T1000 (cell line): ENCODE results near the gene ADAM33.

ENCODE experiments used
- DNase-seq: peaks from one replicate; lab custom pipeline; 2025; ENCODE audit warnings: mixed read lengths; lab: John Stamatoyannopoulos, UW

The ADAM33 gene

GRCh38 chr20:3686867-3687321, 5.1 kb upstream of the ADAM33 start:
- peak; percentile 42 for DNase-seq

GRCh38 chr20:3686421-3686820, 4.6 kb upstream of the ADAM33 start:
- DNase-seq: no peak

GRCh38 chr20:3685341-3685740, 3.5 kb upstream of the ADAM33 start:
- no peak for DNase-seq

- no peak for DNase-seq
Measured at GRCh38 chr20:3681352-3681930, 369 bp downstream of the ADAM33 start.

- no peak for DNase-seq
Measured at GRCh38 chr20:3680701-3681351, 984 bp downstream of the ADAM33 start.

GRCh38 chr20:3679749-3680700, 1.8 kb downstream of the ADAM33 start:
- peak; percentile 42 for DNase-seq

- no peak for DNase-seq
Measured at GRCh38 chr20:3678856-3679720, 2.7 kb downstream of the ADAM33 start.

GRCh38 chr20:3678198-3678597, 3.6 kb downstream of the ADAM33 start:
- no peak for DNase-seq

GRCh38 chr20:3677733-3678132, 4.1 kb downstream of the ADAM33 start:
- DNase-seq: no peak

GRCh38 chr20:3674995-3675900, 6.6 kb downstream of the ADAM33 start:
- no peak for DNase-seq

GRCh38 chr20:3674447-3674846, 7.4 kb downstream of the ADAM33 start:
- DNase-seq: no peak

- no peak for DNase-seq
Measured at GRCh38 chr20:3673221-3674070, 8.4 kb downstream of the ADAM33 start.

GRCh38 chr20:3672547-3673171, 9.2 kb downstream of the ADAM33 start:
- DNase-seq: no peak

- DNase-seq: no peak
Measured at GRCh38 chr20:3671986-3672546, 9.7 kb downstream of the ADAM33 start.

GRCh38 chr20:3670945-3671344, 10.9 kb downstream of the ADAM33 start:
- DNase-seq: no peak

GRCh38 chr20:3670511-3670910, 11.3 kb downstream of the ADAM33 start:
- DNase-seq: peak; percentile 2

GRCh38 chr20:3669710-3670367, 12.0 kb downstream of the ADAM33 start:
- no peak for DNase-seq

- no peak for DNase-seq
Measured at GRCh38 chr20:3667434-3668037, 14.3 kb downstream of the ADAM33 start.
